AG10803 (cell line): ENCODE results near the gene AXIN2.
A peak's percentile ranks its signal among the peaks of the same experiment; 100 is the strongest.
"Not testable (repeated sequence)": the region's sequence is repeated elsewhere in the genome, so short reads cannot be mapped to it uniquely, and the experiment has no call there.

Experiments
- DNase-seq: peaks from one replicate; pipeline ENCODE4 v3.0.0; 2010; ENCODE audit warnings: low read depth
- H3K4me3 ChIP-seq: 2 replicates; pipeline ENCODE4 v1.5.1; 2011; ENCODE audit warnings: mild to moderate bottlenecking, low read length, control low read depth
- TF ChIP-seq, protein P1 (sequence below): conservative IDR thresholded peaks from 2 replicates; pipeline ENCODE4 v1.5.1; 2011; ENCODE audit warnings: mild to moderate bottlenecking, low read length, control low read depth, inconsistent platforms

Gene AXIN2

DNA sequence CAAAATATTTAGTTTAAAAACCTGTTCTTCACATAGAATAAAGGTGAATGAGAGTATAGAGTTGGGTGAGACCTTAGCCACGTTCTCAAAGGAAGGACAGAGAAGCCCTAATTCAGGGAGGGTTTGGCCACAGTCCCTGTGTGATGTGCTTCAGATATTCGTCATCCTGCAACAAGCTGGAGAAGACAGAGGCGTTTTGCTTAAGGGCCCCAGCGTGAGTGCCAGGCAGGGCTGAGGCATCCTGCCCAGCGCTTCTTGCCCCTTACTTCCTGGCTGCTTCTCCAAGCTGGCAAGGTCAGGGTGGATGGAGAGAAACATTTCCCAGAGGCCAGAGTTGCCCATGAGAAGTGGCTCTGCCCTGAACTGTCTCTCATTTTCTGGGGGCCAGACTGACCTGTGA, 46.9 kb downstream of the AXIN2 start:
- no peak overlapping the region for H3K4me3 ChIP-seq
- TF ChIP-seq, protein P1, sequence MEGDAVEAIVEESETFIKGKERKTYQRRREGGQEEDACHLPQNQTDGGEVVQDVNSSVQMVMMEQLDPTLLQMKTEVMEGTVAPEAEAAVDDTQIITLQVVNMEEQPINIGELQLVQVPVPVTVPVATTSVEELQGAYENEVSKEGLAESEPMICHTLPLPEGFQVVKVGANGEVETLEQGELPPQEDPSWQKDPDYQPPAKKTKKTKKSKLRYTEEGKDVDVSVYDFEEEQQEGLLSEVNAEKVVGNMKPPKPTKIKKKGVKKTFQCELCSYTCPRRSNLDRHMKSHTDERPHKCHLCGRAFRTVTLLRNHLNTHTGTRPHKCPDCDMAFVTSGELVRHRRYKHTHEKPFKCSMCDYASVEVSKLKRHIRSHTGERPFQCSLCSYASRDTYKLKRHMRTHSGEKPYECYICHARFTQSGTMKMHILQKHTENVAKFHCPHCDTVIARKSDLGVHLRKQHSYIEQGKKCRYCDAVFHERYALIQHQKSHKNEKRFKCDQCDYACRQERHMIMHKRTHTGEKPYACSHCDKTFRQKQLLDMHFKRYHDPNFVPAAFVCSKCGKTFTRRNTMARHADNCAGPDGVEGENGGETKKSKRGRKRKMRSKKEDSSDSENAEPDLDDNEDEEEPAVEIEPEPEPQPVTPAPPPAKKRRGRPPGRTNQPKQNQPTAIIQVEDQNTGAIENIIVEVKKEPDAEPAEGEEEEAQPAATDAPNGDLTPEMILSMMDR = no peak
- peak; percentile 90 for DNase-seq

DNA sequence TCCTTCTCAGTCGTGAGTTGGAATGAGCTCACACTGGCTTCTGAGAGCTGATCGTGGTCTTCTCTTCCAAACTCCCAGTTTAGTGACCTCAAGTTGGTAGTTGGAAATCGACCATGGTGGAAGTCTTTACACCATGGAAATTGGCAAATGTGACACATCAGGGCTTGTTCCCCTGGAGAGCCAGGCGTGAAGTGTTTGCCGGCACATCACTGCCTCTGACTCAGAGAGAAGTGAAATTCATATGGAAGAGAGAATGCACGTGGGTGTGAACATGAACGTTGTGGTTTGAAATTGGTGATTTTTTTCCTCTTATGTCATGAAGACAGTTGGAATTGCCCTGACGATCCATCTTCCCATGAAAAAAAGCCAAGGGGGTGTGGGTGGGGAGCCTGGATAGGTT, 47.4 kb downstream of the AXIN2 start:
- H3K4me3 ChIP-seq = no peak overlapping the region
- DNase-seq = peak; percentile 94
- TF ChIP-seq, protein P1 = no peak

DNA sequence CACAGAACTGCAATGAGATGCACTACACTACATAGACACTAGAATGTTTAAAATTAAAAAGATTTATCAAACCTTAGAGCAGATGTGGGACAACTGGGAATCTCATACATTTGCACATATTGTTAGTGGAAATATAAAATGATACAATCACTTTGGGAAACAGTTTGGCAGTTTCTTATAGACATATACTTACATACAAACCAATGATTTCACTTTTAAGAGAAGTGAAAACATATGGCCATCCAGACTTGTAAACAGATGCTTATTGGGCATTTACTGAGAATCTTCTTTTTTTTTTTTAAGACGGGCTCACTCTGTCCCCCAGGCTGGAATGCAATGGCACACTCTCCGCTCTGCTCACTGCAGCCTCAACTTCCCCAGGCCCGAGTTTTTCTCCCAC, 50.1 kb downstream of the AXIN2 start:
- H3K4me3 ChIP-seq = no peak overlapping the region
- TF ChIP-seq, protein P1 = no peak
- no peak for DNase-seq

DNA sequence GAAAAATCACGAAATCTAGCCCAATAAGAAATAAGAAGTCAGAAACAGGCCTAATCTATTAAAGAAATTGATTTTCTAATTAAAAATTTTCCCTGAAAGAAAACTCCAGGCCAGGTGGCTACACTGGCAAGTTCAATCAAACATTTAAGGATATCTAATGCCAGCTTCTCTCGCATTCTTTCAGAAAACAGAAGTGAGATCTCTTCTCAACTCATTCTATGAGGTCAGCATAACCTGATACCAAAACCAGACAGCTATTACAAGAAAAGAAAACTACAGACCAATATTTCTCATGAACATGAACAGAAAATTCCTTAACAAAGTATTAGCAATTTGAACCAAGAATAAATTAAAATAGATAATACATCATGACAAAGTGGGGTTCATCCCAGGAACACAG, 52.4 kb downstream of the AXIN2 start:
- no peak overlapping the region for H3K4me3 ChIP-seq
- TF ChIP-seq, protein P1 = no peak
- no peak for DNase-seq

DNA sequence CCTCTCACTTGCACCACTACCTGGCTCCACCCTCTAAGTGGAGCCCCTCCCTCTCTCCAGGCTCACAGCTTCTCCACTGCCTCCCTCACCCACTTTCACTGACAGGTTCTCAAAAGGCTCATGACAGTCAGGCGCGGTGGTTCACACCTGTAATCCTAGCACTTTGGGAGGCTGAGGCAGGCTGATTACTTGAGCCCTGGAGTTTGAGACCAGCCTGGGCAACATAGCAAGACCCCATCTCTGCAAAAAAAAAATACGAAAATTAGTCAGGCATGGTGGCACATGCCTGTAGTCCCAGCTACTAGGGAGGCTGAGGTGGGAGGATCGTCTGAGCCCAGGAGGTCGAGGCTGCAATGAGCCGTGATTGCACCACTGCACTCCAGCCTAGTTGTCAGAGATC, 56.8 kb downstream of the AXIN2 start:
- not testable (repeated sequence) for H3K4me3 ChIP-seq, DNase-seq

DNA sequence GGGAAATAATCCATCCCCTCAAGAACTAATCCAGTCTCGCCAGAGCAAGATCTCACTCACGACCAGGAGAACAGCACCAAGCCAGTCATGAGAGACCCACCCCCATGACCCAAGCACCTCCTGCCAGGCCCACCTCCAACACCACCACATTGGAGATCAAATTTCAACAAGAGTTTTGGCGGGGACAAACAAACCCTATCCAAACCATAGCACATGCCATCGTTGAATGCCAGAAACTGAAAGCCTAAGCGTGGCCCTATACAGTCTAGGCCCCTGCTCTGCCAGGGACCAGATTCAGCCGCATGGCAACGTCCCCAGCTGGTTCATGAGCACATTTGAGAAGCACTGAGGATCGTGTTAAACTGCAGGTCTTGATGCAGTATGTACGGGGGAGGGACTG, 57.3 kb downstream of the AXIN2 start:
- TF ChIP-seq, protein P1 = no peak
- H3K4me3 ChIP-seq = no peak overlapping the region
- no peak for DNase-seq

DNA sequence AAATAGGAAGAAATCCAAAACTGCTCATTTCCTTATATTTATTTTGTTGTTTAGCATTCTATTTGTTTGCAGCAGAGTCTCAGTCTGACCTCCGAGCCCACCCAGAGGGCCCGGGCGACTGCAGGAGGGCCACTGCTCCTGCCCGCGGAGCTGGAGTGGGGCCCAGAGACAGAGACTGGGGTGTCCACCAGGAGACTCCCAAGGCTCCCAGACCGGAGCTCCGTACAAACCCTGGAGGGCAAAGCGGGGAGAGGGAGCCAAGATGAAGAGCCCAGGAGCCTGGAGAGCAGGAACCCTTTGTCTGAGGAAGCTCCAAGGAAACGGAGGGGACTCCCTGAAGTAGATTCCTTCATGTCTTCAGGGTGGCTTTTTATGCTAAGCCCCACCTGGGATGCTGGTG, 57.9 kb downstream of the AXIN2 start:
- DNase-seq = no peak
- TF ChIP-seq, protein P1 = no peak
- H3K4me3 ChIP-seq = no peak overlapping the region

DNA sequence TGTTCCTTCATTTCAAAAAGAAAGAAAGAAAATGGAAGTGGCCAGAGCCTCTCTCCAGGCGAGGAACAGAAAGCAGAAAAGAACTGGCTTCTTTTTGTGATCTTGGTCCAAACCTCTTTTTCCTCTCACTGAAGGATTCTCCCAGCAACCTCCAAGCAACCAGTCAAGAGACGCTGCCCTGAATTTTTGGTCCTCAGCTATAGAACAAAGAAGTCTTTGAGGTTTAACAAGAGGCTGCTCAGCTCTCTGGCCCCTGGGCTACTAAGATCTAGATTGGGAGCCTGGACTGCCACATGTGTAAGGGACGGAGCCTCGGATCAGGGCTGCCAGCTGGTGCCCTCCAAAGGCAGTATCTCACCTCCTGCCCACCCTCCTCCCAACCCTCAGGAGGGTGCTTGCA, 62.6 kb downstream of the AXIN2 start:
- TF ChIP-seq, protein P1 = no peak
- no peak for DNase-seq

More for the DNA sequence above, 62.6 kb downstream of the AXIN2 start:
- H3K4me3 ChIP-seq = no peak overlapping the region
